Smooth muscle cell (in vitro differentiated cells): Measurements from ENCODE around the gene PSMC3IP. TPM values are rescaled to one million over a fixed set of nuclear protein-coding genes. Genes with fewer than 3 reads are reported as not detected.

Experiments
- DNase-seq: peaks from one replicate; lab custom pipeline; 2025; ENCODE audit not compliant: unreplicated experiment; lab: John Stamatoyannopoulos, UW
- H2AFZ ChIP-seq: fragments of 200-600 bp; sonication (generic); 2 replicates; pipeline ENCODE4 v1.6.0; 2016; ENCODE audit warnings: antibody characterized with exemption, low read depth, mild to moderate bottlenecking
- H3F3A ChIP-seq: fragments of 200-600 bp; sonication (generic); 2 replicates; pipeline ENCODE4 v1.6.0; 2017; ENCODE audit warnings: antibody characterized with exemption, low read depth
- H3K27ac ChIP-seq: fragments of 200-600 bp; sonication (generic); 2 replicates; pipeline ENCODE4 v1.5.1; 2016; ENCODE audit warnings: low read depth, mild to moderate bottlenecking
- H3K27me3 ChIP-seq: fragments of 200-600 bp; sonication (generic); 2 replicates; pipeline ENCODE4 v1.6.1; 2016; ENCODE audit warnings: low read depth, mild to moderate bottlenecking
- H3K36me3 ChIP-seq: fragments of 200-600 bp; sonication (generic); 2 replicates; pipeline ENCODE4 v1.5.1; 2016; ENCODE audit warnings: low read depth
- H3K4me1 ChIP-seq: fragments of 200-600 bp; sonication (generic); 2 replicates; pipeline ENCODE4 v1.5.1; 2016; ENCODE audit warnings: low read depth
- H3K4me2 ChIP-seq: fragments of 200-600 bp; sonication (generic); 2 replicates; pipeline ENCODE4 v1.6.0; 2016; ENCODE audit warnings: mild to moderate bottlenecking
- H3K4me3 ChIP-seq: fragments of 200-600 bp; sonication (generic); 2 replicates; pipeline ENCODE4 v1.5.1; 2016; ENCODE audit warnings: mild to moderate bottlenecking
- H3K79me2 ChIP-seq: fragments of 200-600 bp; sonication (generic); 2 replicates; pipeline ENCODE4 v1.6.0; 2016; ENCODE audit warnings: low read depth, mild to moderate bottlenecking
- H3K9ac ChIP-seq: fragments of 200-600 bp; sonication (generic); 2 replicates; pipeline ENCODE4 v1.6.0; 2016; ENCODE audit warnings: low read depth
- H3K9me3 ChIP-seq: fragments of 200-600 bp; sonication (generic); replicated peaks from 2 replicates; pipeline ENCODE4 v1.5.1; 2016; ENCODE audit warnings: low read depth
- H4K20me1 ChIP-seq: fragments of 200-600 bp; sonication (generic); 2 replicates; pipeline ENCODE4 v1.6.0; 2016; ENCODE audit warnings: low read depth
- CTCF ChIP-seq: fragments of 200-600 bp; sonication (generic); IDR thresholded peaks from 2 replicates; pipeline ENCODE4 v1.5.1; 2017; ENCODE audit warnings: borderline replicate concordance, mild to moderate bottlenecking, antibody characterized with exemption; ENCODE audit not compliant: insufficient read depth, poor library complexity, severe bottlenecking
- WGBS: methylation state at CpG from one replicate; pipeline ENCODE4 v1.1.7; 2016; ENCODE audit warnings: low lambda C conversion rate; 5-methylcytosine and 5-hydroxymethylcytosine counted together
- polyA plus RNA-seq: library from polyadenylated mRNA; unstranded; fragments of >200 nt; fragmentation: Nextera tagmentation; extraction: Ambion mirVana; gene quantifications from 2 replicates; pipeline ENCODE4 v1.2.1, GENCODE V29; 2016
- total RNA-seq: library from RNA; depleted of rRNA; stranded (reverse); fragments of >200 nt; gene quantifications from 2 replicates; pipeline ENCODE4 v1.2.3, GENCODE V29; 2014

PSMC3IP gene
- total and polyA plus RNA-seq, 2 experiments from 2014 or later, result 5.3 to 7.7 TPM

GRCh38 chr17:42563950-42564349 lies 13.6 kb downstream of the PSMC3IP start:
- H3K36me3 ChIP-seq, result no peaks in the 10 kb centered on the region
- peaks cover 30% of the 10 kb centered on the region for H3K79me2 ChIP-seq
- no peak for TF ChIP-seq CTCF
- H3F3A ChIP-seq, result peaks cover 13% of the 10 kb centered on the region
- H3K9ac ChIP-seq, result no peak overlapping the region
- H3K27me3 ChIP-seq, result no peaks in the 10 kb centered on the region
- no peak overlapping the region for H3K27ac ChIP-seq
- no peaks in the 10 kb centered on the region for H4K20me1 ChIP-seq
- H3K4me3 ChIP-seq, result no peak overlapping the region
- peaks cover 14% of the 10 kb centered on the region for H3K4me1 ChIP-seq
- no peak overlapping the region for H3K4me2 ChIP-seq
- no peak for DNase-seq
- no peak overlapping the region for H2AFZ ChIP-seq
- WGBS, result 94% methylated on average over 9 of the region's 9 CpGs
- no peaks in the 10 kb centered on the region for H3K9me3 ChIP-seq

GRCh38 chr17:42563543-42563942 lies 14.0 kb downstream of the PSMC3IP start:
- DNase-seq, result no peak
- H2AFZ ChIP-seq, result no peak overlapping the region
- no peaks in the 10 kb centered on the region for H4K20me1 ChIP-seq
- peak overlapping the region; percentile 97 for H3K4me2 ChIP-seq
- no peak overlapping the region for H3K4me3 ChIP-seq
- H3K4me1 ChIP-seq, result peaks cover 14% of the 10 kb centered on the region
- H3K79me2 ChIP-seq, result peaks cover 30% of the 10 kb centered on the region
- TF ChIP-seq CTCF, result no peak
- no peak overlapping the region for H3K9ac ChIP-seq
- no peaks in the 10 kb centered on the region for H3K36me3 ChIP-seq
- H3K27me3 ChIP-seq, result no peaks in the 10 kb centered on the region
- H3F3A ChIP-seq, result peaks cover 13% of the 10 kb centered on the region
- WGBS, result 83% methylated on average over 1 of the region's 1 CpG
- H3K9me3 ChIP-seq, result no peaks in the 10 kb centered on the region
- peak overlapping the region; percentile 85 for H3K27ac ChIP-seq

GRCh38 chr17:42563143-42563509 lies 14.4 kb downstream of the PSMC3IP start:
- Histone ChIP-seq H3K4me1 (peaks cover 14% of the 10 kb centered on the region), H3K27me3 (no peaks in the 10 kb centered on the region), H4K20me1 (no peaks in the 10 kb centered on the region), H3F3A (peaks cover 13% of the 10 kb centered on the region), H3K36me3 (no peaks in the 10 kb centered on the region), H3K9me3 (no peaks in the 10 kb centered on the region), H3K79me2 (peaks cover 30% of the 10 kb centered on the region), H3K4me2 (peak overlapping the region; percentile 97), H3K27ac (peak overlapping the region; percentile 85), H3K4me3 (peak overlapping the region; percentile 76), H2AFZ (no peak overlapping the region), H3K9ac (peak overlapping the region; percentile 92)
- 88% methylated on average over 14 of the region's 14 CpGs for WGBS
- TF ChIP-seq CTCF, result no peak
- DNase-seq, result no peak

- Histone ChIP-seq H3K4me3 (peak overlapping the region; percentile 76), H4K20me1 (no peaks in the 10 kb centered on the region), H2AFZ (peak overlapping the region; percentile 47), H3K9ac (peak overlapping the region; percentile 92), H3K36me3 (no peaks in the 10 kb centered on the region), H3K79me2 (peaks cover 27% of the 10 kb centered on the region), H3K4me2 (peak overlapping the region; percentile 97), H3K4me1 (peaks cover 14% of the 10 kb centered on the region), H3K27me3 (no peaks in the 10 kb centered on the region), H3K27ac (peak overlapping the region; percentile 85), H3F3A (peaks cover 13% of the 10 kb centered on the region), H3K9me3 (no peaks in the 10 kb centered on the region)
- WGBS, result 24% methylated on average over 47 of the region's 48 CpGs
- no peak for DNase-seq
- no peak for TF ChIP-seq CTCF
These were observed 15.0 kb downstream of the PSMC3IP start for GRCh38 chr17:42562388-42563142.
